Loucy (cell line): Measurements from ENCODE around the gene GPR18.

Experiments used
- EZH2phosphoT487 ChIP-seq: fragments of 200-600 bp; IDR thresholded peaks from 2 replicates; pipeline ENCODE4 v1.6.1; 2018; ENCODE audit warnings: antibody characterized with exemption, mild to moderate bottlenecking, moderate library complexity, borderline replicate concordance
- TF ChIP-seq, protein P1 (sequence below): fragments of 200-600 bp; sonication (generic); conservative IDR thresholded peaks from 2 replicates; pipeline ENCODE4 v1.5.1; 2014; ENCODE audit warnings: mild to moderate bottlenecking, antibody characterized with exemption, low read length

- TF ChIP-seq, protein P1, sequence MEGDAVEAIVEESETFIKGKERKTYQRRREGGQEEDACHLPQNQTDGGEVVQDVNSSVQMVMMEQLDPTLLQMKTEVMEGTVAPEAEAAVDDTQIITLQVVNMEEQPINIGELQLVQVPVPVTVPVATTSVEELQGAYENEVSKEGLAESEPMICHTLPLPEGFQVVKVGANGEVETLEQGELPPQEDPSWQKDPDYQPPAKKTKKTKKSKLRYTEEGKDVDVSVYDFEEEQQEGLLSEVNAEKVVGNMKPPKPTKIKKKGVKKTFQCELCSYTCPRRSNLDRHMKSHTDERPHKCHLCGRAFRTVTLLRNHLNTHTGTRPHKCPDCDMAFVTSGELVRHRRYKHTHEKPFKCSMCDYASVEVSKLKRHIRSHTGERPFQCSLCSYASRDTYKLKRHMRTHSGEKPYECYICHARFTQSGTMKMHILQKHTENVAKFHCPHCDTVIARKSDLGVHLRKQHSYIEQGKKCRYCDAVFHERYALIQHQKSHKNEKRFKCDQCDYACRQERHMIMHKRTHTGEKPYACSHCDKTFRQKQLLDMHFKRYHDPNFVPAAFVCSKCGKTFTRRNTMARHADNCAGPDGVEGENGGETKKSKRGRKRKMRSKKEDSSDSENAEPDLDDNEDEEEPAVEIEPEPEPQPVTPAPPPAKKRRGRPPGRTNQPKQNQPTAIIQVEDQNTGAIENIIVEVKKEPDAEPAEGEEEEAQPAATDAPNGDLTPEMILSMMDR: no peak
- no peak for TF ChIP-seq EZH2phosphoT487
Observed at GRCh38 chr13:99265162-99265800, 7.1 kb upstream of the GPR18 start.
